ENCODE measurements around the gene WFIKKN2. TPM values are rescaled to one million over a fixed set of nuclear protein-coding genes. Genes with fewer than 3 reads are reported as not detected.

Gene WFIKKN2
- total and polyA plus RNA-seq, 10 of the 15 experiments (the other 5 are each of a cell fraction or from before 2014, with no cell fraction given), result 0.06 TPM; not detected in 9

- no peak for ATAC-seq
- no peaks in the 10 kb centered on the region for H4K20me1 ChIP-seq (ENCODE audit: control insufficient read depth, insufficient read depth)
- no peak for FAIRE-seq
- no peak overlapping the region for H3K27ac ChIP-seq (ENCODE audit: control insufficient read depth, insufficient read depth)
- WGBS (ENCODE audit: insufficient coverage, insufficient replicate concordance, low lambda C conversion rate, missing lambda C conversion rate), result 84% methylated on average over 12 of the region's 12 CpGs
- peaks cover 25% of the 10 kb centered on the region for H3K4me1 ChIP-seq (ENCODE audit: control insufficient read depth, insufficient read depth, low read length)
- H3K36me3 ChIP-seq (ENCODE audit: control insufficient read depth in 2 of 2, insufficient read depth in 2 of 2, low read length in 1 of 2), result no peaks in the 10 kb centered on the region
- no peak overlapping the region for H2AFZ ChIP-seq (ENCODE audit: control insufficient read depth, low read depth, low read length)
- H3K9ac ChIP-seq (ENCODE audit: control insufficient read depth, insufficient read depth, low read length), result no peak overlapping the region
- CTCF ChIA-PET, result interaction anchor here (0.8 to 1.0 kb wide), 2 partner anchors 21 to 47 kb away, joined by 3 read pairs; no protein-coding TSS in a partner anchor
- intact Hi-C loops (cut with micrococcal nuclease; ENCODE audit: unreplicated experiment), result no loop called here
- no peaks in the 10 kb centered on the region for H3K9me3 ChIP-seq (replicated peaks; ENCODE audit: control insufficient read depth, insufficient read depth, low read length)
- POLR2A ChIA-PET, result interaction anchor here (0.9 kb wide), 1 partner anchor 67 kb away, joined by 3 read pairs; no protein-coding TSS in a partner anchor
- DNase-seq (ENCODE audit: low read depth, low spot score), result no peak
- RAD21 ChIA-PET (ENCODE audit: unreplicated experiment), result interaction anchor here (0.9 kb wide), 1 partner anchor 10 kb away, joined by 3 read pairs; no protein-coding TSS in a partner anchor
- H3K27me3 ChIP-seq (replicated peaks in 1 of 2; ENCODE audit: control insufficient read depth in 2 of 2, insufficient read depth in 2 of 2, low read length in 1 of 2), result peaks cover 2 to 4% of the 10 kb centered on the region in 2 experiments; a peak in 3 of 4 replicates
- BruUV-seq (replicated peaks), result no TSS peak
- no peak overlapping the region for H3K4me2 ChIP-seq (ENCODE audit: control insufficient read depth, insufficient read depth)
- in situ Hi-C loops (cut with MboI), result loop anchor here (5.0 kb wide), 1 partner anchor 289 kb away; no protein-coding TSS in a partner anchor
- no peaks in the 10 kb centered on the region for H3K79me2 ChIP-seq (ENCODE audit: control insufficient read depth, insufficient read depth, low read length)
- TF ChIP-seq SMAD1 (IDR thresholded peaks at IDR 0.05; ENCODE audit: low read depth, partially characterized antibody) (no peak), KAT2A (conservative IDR thresholded peaks at IDR 0.05; ENCODE audit: control insufficient read depth, low read depth, low read length) (no peak), PAX5 (IDR thresholded peaks at IDR 0.05; ENCODE audit: borderline replicate concordance, low read depth, low read length) (no peak), DPF2 (IDR thresholded peaks at IDR 0.05) (no peak), KDM1A (IDR thresholded peaks at IDR 0.05; ENCODE audit: borderline replicate concordance) (no peak), PML (IDR thresholded peaks at IDR 0.05; ENCODE audit: low read length) (no peak), ETV6 (conservative IDR thresholded peaks at IDR 0.05 in 1 of 2, IDR thresholded peaks at IDR 0.05 in 1 of 2; ENCODE audit: borderline replicate concordance in 1 of 2, low read depth in 1 of 2) (no peak)
- SMC1A ChIA-PET (ENCODE audit: uncharacterized antibody, unreplicated experiment), result no interaction called here
- H3K4me3 ChIP-seq, result no peak overlapping the region
Observed at GRCh38 chr17:50830994-50831393, 4.4 kb upstream of the WFIKKN2 start.

- CTCF ChIA-PET, result no interaction called here
- no TSS peak for BruUV-seq (replicated peaks)
- Histone ChIP-seq H3K4me3 (no peak overlapping the region), H3K27me3 (replicated peaks in 1 of 2; ENCODE audit: control insufficient read depth in 2 of 2, insufficient read depth in 2 of 2, low read length in 1 of 2) (peaks cover 2 to 4% of the 10 kb centered on the region in 2 experiments; a peak in 3 of 4 replicates), H3K4me2 (ENCODE audit: control insufficient read depth, insufficient read depth) (no peak overlapping the region), H3K9ac (ENCODE audit: control insufficient read depth, insufficient read depth, low read length) (no peak overlapping the region), H3K4me1 (ENCODE audit: control insufficient read depth, insufficient read depth, low read length) (peaks cover 25% of the 10 kb centered on the region), H3K27ac (ENCODE audit: control insufficient read depth, insufficient read depth) (no peak overlapping the region), H3K9me3 (replicated peaks; ENCODE audit: control insufficient read depth, insufficient read depth, low read length) (no peaks in the 10 kb centered on the region), H4K20me1 (ENCODE audit: control insufficient read depth, insufficient read depth) (no peaks in the 10 kb centered on the region), H3K36me3 (ENCODE audit: control insufficient read depth in 2 of 2, insufficient read depth in 2 of 2, low read length in 1 of 2) (no peaks in the 10 kb centered on the region), H3K79me2 (ENCODE audit: control insufficient read depth, insufficient read depth, low read length) (no peaks in the 10 kb centered on the region), H2AFZ (ENCODE audit: control insufficient read depth, low read depth, low read length) (no peak overlapping the region)
- in situ Hi-C loops (cut with MboI) (loop anchor here (5.0 kb wide), 1 partner anchor 289 kb away; no protein-coding TSS in a partner anchor), intact Hi-C loops (cut with micrococcal nuclease; ENCODE audit: unreplicated experiment) (no loop called here)
- SMC1A ChIA-PET (ENCODE audit: uncharacterized antibody, unreplicated experiment), result no interaction called here
- POLR2A ChIA-PET, result no interaction called here
- TF ChIP-seq NFXL1 (IDR thresholded peaks at IDR 0.05; ENCODE audit: borderline replicate concordance), result no peak
- no peak for TF ChIP-seq PRDM15 (CRISPR knock-in tag; IDR thresholded peaks at IDR 0.05)
- TF ChIP-seq SIX5 (IDR thresholded peaks at IDR 0.05; ENCODE audit: low read depth, low read length, severe bottlenecking), result no peak
- TF ChIP-seq NR2C1 (IDR thresholded peaks at IDR 0.05), result no peak
- no peak for DNase-seq (ENCODE audit: low read depth, low spot score)
- ATAC-seq, result no peak
- RAD21 ChIA-PET (ENCODE audit: unreplicated experiment), result no interaction called here
- WGBS (ENCODE audit: insufficient coverage, insufficient replicate concordance, low lambda C conversion rate, missing lambda C conversion rate), result 68% methylated on average over 11 of the region's 11 CpGs
- FAIRE-seq, result no peak
Observed at GRCh38 chr17:50831471-50831928, 3.9 kb upstream of the WFIKKN2 start.

Data from GM12878 (cell line).